Measurements from ENCODE around the gene MAP2K5.

MAP2K5 gene

DNA sequence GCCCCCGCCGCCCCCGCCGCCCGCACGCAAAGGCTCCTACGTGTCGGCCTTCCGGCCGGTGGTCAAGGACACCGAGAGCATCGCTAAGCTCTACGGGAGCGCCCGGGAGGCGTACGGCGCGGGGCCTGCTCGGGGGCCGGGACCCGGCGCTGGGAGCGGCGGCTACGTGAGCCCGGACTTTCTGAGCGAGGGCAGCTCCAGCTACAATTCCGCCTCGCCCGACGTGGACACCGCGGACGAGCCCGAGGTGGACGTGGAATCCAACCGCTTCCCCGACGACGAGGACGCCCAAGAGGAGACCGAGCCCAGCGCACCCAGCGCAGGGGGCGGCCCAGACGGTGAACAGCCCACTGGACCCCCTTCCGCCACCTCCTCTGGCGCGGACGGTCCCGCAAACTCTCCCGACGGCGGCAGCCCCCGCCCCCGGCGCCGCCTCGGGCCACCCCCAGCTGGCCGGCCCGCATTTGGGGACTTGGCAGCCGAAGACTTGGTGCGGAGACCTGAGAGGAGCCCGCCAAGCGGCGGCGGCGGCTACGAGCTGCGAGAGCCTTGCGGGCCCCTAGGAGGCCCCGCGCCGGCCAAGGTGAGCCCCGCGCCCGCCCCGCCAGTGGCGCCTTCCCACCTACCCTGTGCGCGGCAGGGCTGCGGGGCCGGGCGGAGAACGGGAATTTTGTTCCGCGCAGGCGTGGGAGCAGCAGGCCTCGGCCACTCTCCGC, 285.2 kb downstream of the MAP2K5 start:
- TF ChIP-seq ZNF8 (CRISPR knock-in tag; IDR thresholded peaks at IDR 0.05) (no peak), TCF4 (CRISPR knock-in tag; IDR thresholded peaks at IDR 0.05; ENCODE audit: borderline replicate concordance) (no peak)
- ATAC-seq: no peak

DNA sequence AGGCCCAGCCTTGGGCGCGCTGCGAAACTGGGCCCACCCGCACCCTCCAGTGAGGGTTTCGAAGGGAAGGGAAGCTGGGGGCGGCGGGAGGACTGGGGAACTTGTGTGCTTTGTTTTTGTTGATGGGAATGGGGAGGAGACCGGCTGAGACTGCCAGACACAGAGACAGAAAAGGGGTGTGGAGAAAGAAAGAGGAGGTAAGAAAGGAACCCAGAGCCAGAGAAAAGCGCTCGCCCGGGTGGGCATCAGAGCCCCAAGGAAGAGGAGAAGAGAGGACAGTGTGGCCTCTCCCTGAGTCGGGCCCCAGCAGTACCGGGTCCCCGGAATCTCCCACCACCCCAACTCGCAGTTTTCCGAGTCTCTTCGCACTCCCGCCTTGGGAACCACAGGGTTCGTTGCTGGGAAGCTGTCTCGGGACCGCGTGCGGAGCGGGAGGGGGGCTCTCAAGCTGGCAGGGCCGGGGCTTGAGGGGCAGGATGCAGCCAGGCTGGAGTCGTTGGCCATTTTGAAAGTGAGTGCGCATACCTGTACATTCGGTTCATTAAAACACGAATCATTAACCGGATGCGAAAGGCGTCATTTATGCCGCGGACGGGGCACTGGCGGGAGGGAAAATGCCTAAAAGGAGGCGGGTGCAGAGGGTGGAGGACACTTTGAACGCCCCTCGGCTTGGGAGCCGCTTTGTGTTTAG, 285.9 kb downstream of the MAP2K5 start:
- no peak for ATAC-seq
- TF ChIP-seq TCF4 (CRISPR knock-in tag; IDR thresholded peaks at IDR 0.05; ENCODE audit: borderline replicate concordance) (no peak), SNAI2 (CRISPR knock-in tag; IDR thresholded peaks at IDR 0.05) (no peak), PPARA (CRISPR knock-in tag; IDR thresholded peaks at IDR 0.05; ENCODE audit: borderline replicate concordance) (no peak), BACH2 (CRISPR knock-in tag; IDR thresholded peaks at IDR 0.05; ENCODE audit: borderline replicate concordance) (no peak), ZNF8 (CRISPR knock-in tag; IDR thresholded peaks at IDR 0.05) (no peak), POU6F1 (CRISPR knock-in tag; IDR thresholded peaks at IDR 0.05; ENCODE audit: borderline replicate concordance, low read depth) (no peak), ZFP30 (CRISPR knock-in tag; IDR thresholded peaks at IDR 0.05) (no peak), ZNF70 (CRISPR knock-in tag; IDR thresholded peaks at IDR 0.05) (no peak), CSDC2 (CRISPR knock-in tag; IDR thresholded peaks at IDR 0.05) (no peak), ESRRG (CRISPR knock-in tag; IDR thresholded peaks at IDR 0.05) (no peak), GLIS3 (CRISPR knock-in tag; IDR thresholded peaks at IDR 0.05) (no peak), TOX (CRISPR knock-in tag; IDR thresholded peaks at IDR 0.05; ENCODE audit: borderline replicate concordance) (no peak)
- TF ChIP-seq, protein P1, sequence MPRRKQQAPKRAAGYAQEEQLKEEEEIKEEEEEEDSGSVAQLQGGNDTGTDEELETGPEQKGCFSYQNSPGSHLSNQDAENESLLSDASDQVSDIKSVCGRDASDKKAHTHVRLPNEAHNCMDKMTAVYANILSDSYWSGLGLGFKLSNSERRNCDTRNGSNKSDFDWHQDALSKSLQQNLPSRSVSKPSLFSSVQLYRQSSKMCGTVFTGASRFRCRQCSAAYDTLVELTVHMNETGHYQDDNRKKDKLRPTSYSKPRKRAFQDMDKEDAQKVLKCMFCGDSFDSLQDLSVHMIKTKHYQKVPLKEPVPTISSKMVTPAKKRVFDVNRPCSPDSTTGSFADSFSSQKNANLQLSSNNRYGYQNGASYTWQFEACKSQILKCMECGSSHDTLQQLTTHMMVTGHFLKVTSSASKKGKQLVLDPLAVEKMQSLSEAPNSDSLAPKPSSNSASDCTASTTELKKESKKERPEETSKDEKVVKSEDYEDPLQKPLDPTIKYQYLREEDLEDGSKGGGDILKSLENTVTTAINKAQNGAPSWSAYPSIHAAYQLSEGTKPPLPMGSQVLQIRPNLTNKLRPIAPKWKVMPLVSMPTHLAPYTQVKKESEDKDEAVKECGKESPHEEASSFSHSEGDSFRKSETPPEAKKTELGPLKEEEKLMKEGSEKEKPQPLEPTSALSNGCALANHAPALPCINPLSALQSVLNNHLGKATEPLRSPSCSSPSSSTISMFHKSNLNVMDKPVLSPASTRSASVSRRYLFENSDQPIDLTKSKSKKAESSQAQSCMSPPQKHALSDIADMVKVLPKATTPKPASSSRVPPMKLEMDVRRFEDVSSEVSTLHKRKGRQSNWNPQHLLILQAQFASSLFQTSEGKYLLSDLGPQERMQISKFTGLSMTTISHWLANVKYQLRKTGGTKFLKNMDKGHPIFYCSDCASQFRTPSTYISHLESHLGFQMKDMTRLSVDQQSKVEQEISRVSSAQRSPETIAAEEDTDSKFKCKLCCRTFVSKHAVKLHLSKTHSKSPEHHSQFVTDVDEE (CRISPR knock-in tag; IDR thresholded peaks at IDR 0.05): no peak
- TF ChIP-seq, protein P2, sequence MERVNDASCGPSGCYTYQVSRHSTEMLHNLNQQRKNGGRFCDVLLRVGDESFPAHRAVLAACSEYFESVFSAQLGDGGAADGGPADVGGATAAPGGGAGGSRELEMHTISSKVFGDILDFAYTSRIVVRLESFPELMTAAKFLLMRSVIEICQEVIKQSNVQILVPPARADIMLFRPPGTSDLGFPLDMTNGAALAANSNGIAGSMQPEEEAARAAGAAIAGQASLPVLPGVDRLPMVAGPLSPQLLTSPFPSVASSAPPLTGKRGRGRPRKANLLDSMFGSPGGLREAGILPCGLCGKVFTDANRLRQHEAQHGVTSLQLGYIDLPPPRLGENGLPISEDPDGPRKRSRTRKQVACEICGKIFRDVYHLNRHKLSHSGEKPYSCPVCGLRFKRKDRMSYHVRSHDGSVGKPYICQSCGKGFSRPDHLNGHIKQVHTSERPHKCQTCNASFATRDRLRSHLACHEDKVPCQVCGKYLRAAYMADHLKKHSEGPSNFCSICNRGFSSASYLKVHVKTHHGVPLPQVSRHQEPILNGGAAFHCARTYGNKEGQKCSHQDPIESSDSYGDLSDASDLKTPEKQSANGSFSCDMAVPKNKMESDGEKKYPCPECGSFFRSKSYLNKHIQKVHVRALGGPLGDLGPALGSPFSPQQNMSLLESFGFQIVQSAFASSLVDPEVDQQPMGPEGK (CRISPR knock-in tag; IDR thresholded peaks at IDR 0.05; ENCODE audit: borderline replicate concordance): no peak

GRCh38 chr15:67828969-67829646, 286.6 kb downstream of the MAP2K5 start:
- TF ChIP-seq ISL1 (CRISPR knock-in tag; IDR thresholded peaks at IDR 0.05) (no peak), PPARA (CRISPR knock-in tag; IDR thresholded peaks at IDR 0.05; ENCODE audit: borderline replicate concordance) (no peak), OSR1 (CRISPR knock-in tag; IDR thresholded peaks at IDR 0.05) (no peak), POU6F1 (CRISPR knock-in tag; IDR thresholded peaks at IDR 0.05; ENCODE audit: borderline replicate concordance, low read depth) (no peak), ZC3H10 (CRISPR knock-in tag; IDR thresholded peaks at IDR 0.05) (no peak), BACH2 (CRISPR knock-in tag; IDR thresholded peaks at IDR 0.05; ENCODE audit: borderline replicate concordance) (no peak), CREB5 (CRISPR knock-in tag; IDR thresholded peaks at IDR 0.05; ENCODE audit: low read depth) (no peak), ARNTL (CRISPR knock-in tag; IDR thresholded peaks at IDR 0.05; ENCODE audit: borderline replicate concordance, low read depth) (no peak), SNAI2 (CRISPR knock-in tag; IDR thresholded peaks at IDR 0.05) (no peak), ZNF8 (CRISPR knock-in tag; IDR thresholded peaks at IDR 0.05) (no peak), ZNF565 (CRISPR knock-in tag; conservative IDR thresholded peaks at IDR 0.05; ENCODE audit: low read depth) (no peak), ZNF70 (CRISPR knock-in tag; IDR thresholded peaks at IDR 0.05) (no peak), ZFP30 (CRISPR knock-in tag; IDR thresholded peaks at IDR 0.05) (no peak), TOX (CRISPR knock-in tag; IDR thresholded peaks at IDR 0.05; ENCODE audit: borderline replicate concordance) (no peak), ESRRG (CRISPR knock-in tag; IDR thresholded peaks at IDR 0.05) (no peak), TCF4 (CRISPR knock-in tag; IDR thresholded peaks at IDR 0.05; ENCODE audit: borderline replicate concordance) (no peak)
- ATAC-seq: no peak
